Neural progenitor cell (in vitro differentiated cells): ENCODE measurements around the gene FOXL3. TPM values are rescaled to one million over a fixed set of nuclear protein-coding genes. Genes with fewer than 3 reads are reported as not detected.

Source experiments
- DNase-seq: peaks from one replicate; pipeline ENCODE4 v3.0.0-alpha.2; 2016; ENCODE audit warnings: low spot score
- H2AFZ ChIP-seq: fragments of 200-600 bp; sonication (generic); replicated peaks from 2 replicates; pipeline ENCODE4 v1.6.1; 2016; ENCODE audit warnings: antibody characterized with exemption
- H3F3A ChIP-seq: fragments of 200-600 bp; sonication (generic); 2 replicates; pipeline ENCODE4 v1.6.1; 2016; ENCODE audit warnings: antibody characterized with exemption, low read depth
- H3K27ac ChIP-seq: fragments of 200-600 bp; sonication (generic); 2 replicates; pipeline ENCODE4 v1.5.1; 2016; ENCODE audit warnings: mild to moderate bottlenecking
- H3K27me3 ChIP-seq: fragments of 200-600 bp; sonication (generic); 2 replicates; pipeline ENCODE4 v1.6.1; 2016; ENCODE audit warnings: mild to moderate bottlenecking, moderate library complexity
- H3K36me3 ChIP-seq: fragments of 200-600 bp; sonication (generic); 2 replicates; pipeline ENCODE4 v1.5.1; 2016
- H3K4me1 ChIP-seq: fragments of 200-600 bp; sonication (generic); 2 replicates; pipeline ENCODE4 v1.6.1; 2016; ENCODE audit warnings: mixed run types
- H3K4me2 ChIP-seq: fragments of 200-600 bp; sonication (generic); 2 replicates; pipeline ENCODE4 v1.6.1; 2016
- H3K4me3 ChIP-seq: fragments of 200-600 bp; sonication (generic); 2 replicates; pipeline ENCODE4 v1.5.1; 2016
- H3K79me2 ChIP-seq: fragments of 200-600 bp; sonication (generic); 2 replicates; pipeline ENCODE4 v1.6.1; 2016; ENCODE audit warnings: low read depth
- H3K9ac ChIP-seq: fragments of 200-600 bp; sonication (generic); 2 replicates; pipeline ENCODE4 v1.6.1; 2016
- H3K9me3 ChIP-seq: fragments of 200-600 bp; sonication (generic); 2 replicates; pipeline ENCODE4 v1.5.1; 2016; ENCODE audit warnings: low read depth
- H4K20me1 ChIP-seq: fragments of 200-600 bp; sonication (generic); 2 replicates; pipeline ENCODE4 v1.6.1; 2016; ENCODE audit warnings: low read depth
- H3K27ac Mint-ChIP-seq: 3 replicates; pipeline ENCODE4 v1.8.0; 2021; ENCODE audit warnings: mixed read lengths
- H3K27me3 Mint-ChIP-seq: 2 replicates; pipeline ENCODE4 v1.8.0; 2022; ENCODE audit warnings: low read depth, mild to moderate bottlenecking, inconsistent platforms, moderate library complexity, mixed read lengths; ENCODE audit not compliant: insufficient read depth
- H3K36me3 Mint-ChIP-seq: 3 replicates; pipeline ENCODE4 v1.8.0; 2021; ENCODE audit warnings: mixed read lengths
- H3K4me1 Mint-ChIP-seq: 3 replicates; pipeline ENCODE4 v1.8.0; 2021; ENCODE audit warnings: mixed read lengths
- H3K4me3 Mint-ChIP-seq: 3 replicates; pipeline ENCODE4 v1.8.0; 2021; ENCODE audit warnings: mild to moderate bottlenecking, moderate library complexity, mixed read lengths
- H3K9me3 Mint-ChIP-seq: 3 replicates; pipeline ENCODE4 v1.8.0; 2020; ENCODE audit warnings: mixed read lengths
- CTCF ChIP-seq: fragments of 200-600 bp; sonication (generic); IDR thresholded peaks from 2 replicates; pipeline ENCODE4 v1.5.1; 2017; ENCODE audit warnings: antibody characterized with exemption, mild to moderate bottlenecking
- EZH2 ChIP-seq: fragments of 200-600 bp; sonication (generic); IDR thresholded peaks from 2 replicates; pipeline ENCODE4 v1.6.1; 2017; ENCODE audit warnings: antibody characterized with exemption, mild to moderate bottlenecking, moderate library complexity
- EZH2phosphoT487 ChIP-seq: fragments of 200-600 bp; sonication (generic); IDR thresholded peaks from 2 replicates; pipeline ENCODE4 v1.6.1; 2017; ENCODE audit warnings: antibody characterized with exemption
- total RNA-seq: library from RNA; depleted of rRNA; stranded (reverse); fragments of >200 nt; gene quantifications from 2 replicates; pipeline ENCODE4 v1.2.3, GENCODE V29; 2015; ENCODE audit warnings: low replicate concordance

FOXL3 gene
- total RNA-seq, 1 donor from 2014 or later: not detected

GRCh38 chr7:251446-252175 lies 38.4 kb upstream of the FOXL3 start:
- Mint-ChIP-seq H3K4me1 (peaks cover 4% of the 10 kb centered on the region), H3K27ac (no peak overlapping the region), H3K36me3 (peaks cover 16% of the 10 kb centered on the region), H3K4me3 (no peak overlapping the region), H3K27me3 (peaks cover 2% of the 10 kb centered on the region), H3K9me3 (peaks cover 3% of the 10 kb centered on the region)
- H3K36me3 ChIP-seq: no peaks in the 10 kb centered on the region
- H3K27ac ChIP-seq: no peak overlapping the region
- TF ChIP-seq CTCF (no peak), EZH2phosphoT487 (no peak), EZH2 (no peak)
- H3K4me1 ChIP-seq: no peaks in the 10 kb centered on the region
- no peaks in the 10 kb centered on the region for H3K9me3 ChIP-seq
- H3K9ac ChIP-seq: no peak overlapping the region
- DNase-seq: no peak
- H3K27me3 ChIP-seq: no peaks in the 10 kb centered on the region
- H3F3A ChIP-seq: no peaks in the 10 kb centered on the region
- no peaks in the 10 kb centered on the region for H4K20me1 ChIP-seq
- no peak overlapping the region for H3K4me2 ChIP-seq
- no peak overlapping the region for H3K4me3 ChIP-seq
- no peaks in the 10 kb centered on the region for H3K79me2 ChIP-seq
- H2AFZ ChIP-seq: no peak overlapping the region

- Mint-ChIP-seq H3K4me3 (no peak overlapping the region), H3K36me3 (peaks cover 19% of the 10 kb centered on the region), H3K27ac (no peak overlapping the region), H3K9me3 (peaks cover 3% of the 10 kb centered on the region), H3K4me1 (peaks cover 4% of the 10 kb centered on the region), H3K27me3 (peaks cover 2% of the 10 kb centered on the region)
- H3K4me3 ChIP-seq: no peak overlapping the region
- H3K4me1 ChIP-seq: no peaks in the 10 kb centered on the region
- no peak overlapping the region for H3K9ac ChIP-seq
- DNase-seq: no peak
- H4K20me1 ChIP-seq: no peaks in the 10 kb centered on the region
- H3K4me2 ChIP-seq: no peak overlapping the region
- H3K27ac ChIP-seq: no peak overlapping the region
- TF ChIP-seq CTCF (no peak), EZH2phosphoT487 (no peak), EZH2 (no peak)
- no peaks in the 10 kb centered on the region for H3K36me3 ChIP-seq
- H3K27me3 ChIP-seq: no peaks in the 10 kb centered on the region
- no peaks in the 10 kb centered on the region for H3F3A ChIP-seq
- no peaks in the 10 kb centered on the region for H3K79me2 ChIP-seq
- H2AFZ ChIP-seq: no peak overlapping the region
- H3K9me3 ChIP-seq: no peaks in the 10 kb centered on the region
Measured at GRCh38 chr7:252216-252965, 37.6 kb upstream of the FOXL3 start.

GRCh38 chr7:252981-253380 lies 37.0 kb upstream of the FOXL3 start:
- Mint-ChIP-seq H3K9me3 (peaks cover 3% of the 10 kb centered on the region), H3K4me3 (no peak overlapping the region), H3K36me3 (peaks cover 19% of the 10 kb centered on the region), H3K27me3 (peaks cover 3% of the 10 kb centered on the region), H3K27ac (no peak overlapping the region), H3K4me1 (peaks cover 4% of the 10 kb centered on the region)
- Histone ChIP-seq H2AFZ (no peak overlapping the region), H3K4me3 (no peak overlapping the region), H3K27me3 (no peaks in the 10 kb centered on the region), H3K9ac (no peak overlapping the region), H3K9me3 (no peaks in the 10 kb centered on the region), H4K20me1 (no peaks in the 10 kb centered on the region), H3K4me2 (no peak overlapping the region), H3K4me1 (no peaks in the 10 kb centered on the region), H3K36me3 (no peaks in the 10 kb centered on the region), H3F3A (no peaks in the 10 kb centered on the region), H3K27ac (no peak overlapping the region), H3K79me2 (no peaks in the 10 kb centered on the region)
- TF ChIP-seq EZH2phosphoT487 (no peak), EZH2 (no peak)
- DNase-seq: no peak
